K562 (cell line): ENCODE results near the gene PET100. TPM values are rescaled to one million over a fixed set of nuclear protein-coding genes. Genes with fewer than 3 reads are reported as not detected.

ENCODE experiments used
- ATAC-seq: fragments of 200-7000 bp; cut with Tn5 transposase; 3 replicates; pipeline ENCODE4 v1.9.1; 2020; ENCODE audit warnings: moderate library complexity
- BruUV-seq: library from RNA; stranded (reverse); fragments of 400-500 nt; replicated peaks from 2 replicates; lab custom pipeline; 2021; lab: Mats Ljungman, UMichigan
- CTCF ChIA-PET: fragments of 300-600 bp; formaldehyde crosslinking; extraction: SDS; loops from one replicate; lab custom pipeline; 2021; ENCODE audit warnings: low intra/inter-chr PET ratio; lab: Yijun Ruan, JAX
- POLR2A ChIA-PET: fragments of 300-600, 350-650 bp; sonication (Branson Sonifier 250); formaldehyde crosslinking; extraction: SDS; loops from one replicate; lab custom pipeline; 2021; ENCODE audit warnings: antibody characterized with exemption, inconsistent platforms; lab: Yijun Ruan, JAX
- DNase-seq, 4 experiments: peaks; one replicate each; pipeline versions ENCODE4 v3.0.0 to v3.0.0-alpha.2; 2011 to 2018; ENCODE audit warnings: low spot score in 3 of 4, mixed read lengths in 3 of 4; ENCODE audit errors: extremely low read depth in 1 of 4
- FAIRE-seq: peaks from 2 replicates; lab custom pipeline; 2011; peaks lifted over from hg19 to GRCh38; lab: Jason Lieb, UNC
- H2AFZ ChIP-seq: 2 replicates; pipeline ENCODE4 v1.6.0; 2011; ENCODE audit warnings: low read depth, low read length, control low read depth, inconsistent platforms
- H3K27ac ChIP-seq: fragments of 200-600 bp; 3 replicates; pipeline ENCODE4 v1.8.0; 2011; ENCODE audit warnings: low read depth, mild to moderate bottlenecking, control low read depth, inconsistent platforms, low read length, moderate library complexity, mixed read lengths; ENCODE audit errors: extremely low read depth
- H3K27me3 ChIP-seq, 2 experiments: fragments of 300-600 bp in 1 of 2; 2 replicates in 1 of 2; 3 replicates in 1 of 2; pipeline versions ENCODE4 v1.6.0 to v1.8.0; 2011; ENCODE audit warnings: inconsistent platforms in 2 of 2, low read length in 2 of 2, mild to moderate bottlenecking in 1 of 2, mixed read lengths in 1 of 2, moderate library complexity in 1 of 2; ENCODE audit not compliant: control insufficient read depth in 2 of 2, insufficient read depth in 2 of 2
- H3K36me3 ChIP-seq: fragments of 300-600 bp; 3 replicates; pipeline ENCODE4 v1.8.0; 2011; ENCODE audit warnings: mild to moderate bottlenecking, low read length, inconsistent platforms; ENCODE audit not compliant: control insufficient read depth, insufficient read depth
- H3K4me1 ChIP-seq, 2 experiments: fragments of 200-600 bp in 1 of 2; replicated peaks in 1 of 2; 2 replicates in 1 of 2; 3 replicates in 1 of 2; pipeline versions ENCODE4 v1.5.1 to v1.8.0; 2011; ENCODE audit warnings: inconsistent platforms in 2 of 2, low read length in 2 of 2, mild to moderate bottlenecking in 1 of 2, mixed read lengths in 1 of 2, moderate library complexity in 1 of 2; ENCODE audit not compliant: control insufficient read depth in 2 of 2, insufficient read depth in 2 of 2
- H3K4me2 ChIP-seq: 2 replicates; pipeline ENCODE4 v1.6.1; 2011; ENCODE audit warnings: low read length, control low read depth, inconsistent platforms, mixed read lengths; ENCODE audit not compliant: insufficient read depth
- H3K4me3 ChIP-seq: fragments of 200-600 bp; sonication (generic), shearing (Covaris generic); 2 replicates; pipeline ENCODE4 v1.5.1; 2016; ENCODE audit warnings: control low read depth, inconsistent platforms
- H3K79me2 ChIP-seq: fragments of 200-600 bp; 3 replicates; pipeline ENCODE4 v1.8.0; 2011; ENCODE audit warnings: low read length, inconsistent platforms; ENCODE audit not compliant: control insufficient read depth, insufficient read depth
- H3K9ac ChIP-seq, 2 experiments: 2 replicates each; pipeline versions ENCODE4 v1.6.0 to v1.6.1; 2011; ENCODE audit warnings: low read depth in 2 of 2, low read length in 2 of 2, control low read depth in 1 of 2, inconsistent platforms in 1 of 2, mild to moderate bottlenecking in 1 of 2, mixed read lengths in 1 of 2; ENCODE audit not compliant: insufficient read depth in 1 of 2
- H3K9me1 ChIP-seq: one replicate; pipeline ENCODE4 v1.6.0; 2011; ENCODE audit warnings: inconsistent platforms, mild to moderate bottlenecking, low read length, moderate library complexity; ENCODE audit not compliant: control insufficient read depth, insufficient read depth
- H3K9me3 ChIP-seq: replicated peaks from 2 replicates; pipeline ENCODE4 v1.5.1; 2011; ENCODE audit warnings: low read depth, low read length, inconsistent platforms; ENCODE audit not compliant: control insufficient read depth, insufficient read depth
- H4K20me1 ChIP-seq: replicated peaks from 2 replicates; pipeline ENCODE4 v1.6.1; 2011; ENCODE audit warnings: low read length, inconsistent platforms, mixed read lengths; ENCODE audit not compliant: control insufficient read depth, insufficient read depth
- ILK ChIP-seq: fragments of 450-650 bp; IDR thresholded peaks from 2 replicates; pipeline ENCODE4 v1.6.1; 2016; ENCODE audit warnings: missing genetic modification characterization, low read depth, mild to moderate bottlenecking, missing compliant biosample characterization, moderate library complexity, borderline replicate concordance
- NFIC ChIP-seq: fragments of 450-650 bp; IDR thresholded peaks from 2 replicates; pipeline ENCODE4 v1.6.1; 2017; ENCODE audit warnings: mild to moderate bottlenecking, inconsistent platforms
- NFIX ChIP-seq: fragments of 250-450 bp; sonication (Bioruptor Pico); IDR thresholded peaks from 2 replicates; pipeline ENCODE4 v1.4.0; 2020; ENCODE audit warnings: low read depth, mild to moderate bottlenecking, moderate library complexity
- RAD21 ChIP-seq, 2 experiments: fragments of 250-450 bp in 1 of 2; fragments of 450-650 bp in 1 of 2; sonication (Bioruptor Pico) in 1 of 2; formaldehyde crosslinking in 1 of 2; IDR thresholded peaks in 1 of 2; conservative IDR thresholded peaks in 1 of 2; 2 replicates each; pipeline versions ENCODE4 v1.4.0 to v1.8.0; 2020 to 2022; ENCODE audit warnings: mild to moderate bottlenecking in 2 of 2, moderate library complexity in 1 of 2
- SMAD1 ChIP-seq: fragments of 150-350 bp; IDR thresholded peaks from 2 replicates; pipeline ENCODE4 v1.6.1; 2014; ENCODE audit warnings: low read length, low read depth; ENCODE audit not compliant: partially characterized antibody
- SMARCA4 ChIP-seq: fragments of 450-650 bp; IDR thresholded peaks from 2 replicates; pipeline ENCODE4 v1.6.1; 2016
- ZBTB33 ChIP-seq: sonication (generic); formaldehyde crosslinking; IDR thresholded peaks from 2 replicates; pipeline ENCODE4 v1.8.1; 2023; ENCODE audit warnings: mild to moderate bottlenecking, missing genetic modification reagents
- WGBS: fragments of 100-300 bp; shearing (Covaris generic); methylation state at CpG from one replicate; pipeline ENCODE4 v1.1.6; 2016; ENCODE audit warnings: low coverage, mixed read lengths; ENCODE audit not compliant: insufficient coverage; ENCODE audit errors: missing lambda C conversion rate; 5-methylcytosine and 5-hydroxymethylcytosine counted together
- in situ Hi-C: fragments of 300-500 bp; cut with MboI; formaldehyde crosslinking; loops from 4 replicates; pipeline ENCODE4 v1.15.0; 2018; ENCODE audit warnings: inconsistent platforms, mixed read lengths
- intact Hi-C: fragments of 100-400 bp; cut with micrococcal nuclease; formaldehyde crosslinking; loops from 2 replicates; pipeline ENCODE4 v1.14.2; 2022
- polyA plus RNA-seq, 8 experiments: library from polyadenylated mRNA; depleted of rRNA in 4 of 8; stranded (reverse) in 5 of 8; unstranded in 3 of 8; fragments of >200 nt; fragmentation: Nextera tagmentation in 2 of 8; fragmentation: Illumina TruSeq in 1 of 8; extraction: Ambion mirVana in 2 of 8; extraction: Trizol in 1 of 8; gene quantifications; 2 replicates each; pipeline versions ENCODE4 v1.2.1 to v1.2.3, GENCODE V29; 2011 to 2014; ENCODE audit warnings: inconsistent platforms in 1 of 8, missing spikeins in 1 of 8
- total RNA-seq, 7 experiments: library from RNA; depleted of rRNA in 6 of 7; stranded (reverse); fragments of >200 nt in 6 of 7; fragmentation: Illumina TruSeq in 2 of 7; extraction: Trizol in 2 of 7; gene quantifications; 2 replicates each; pipeline versions ENCODE4 v1.2.1 to v1.2.3, GENCODE V29; 2011 to 2021; ENCODE audit warnings: low replicate concordance in 1 of 7

PET100 gene
- total and polyA plus RNA-seq, 9 of the 15 experiments (the other 6 are each of a cell fraction or from before 2014, with no cell fraction given) = 62.3 to 351 (median 98.3) TPM

GRCh38 chr19:7617735-7618134, 11.9 kb upstream of the PET100 start:
- Histone ChIP-seq H3K4me1 (peaks cover 2 to 61% of the 10 kb centered on the region in 2 experiments; a peak in 4 of 5 replicates), H3K4me2 (no peak overlapping the region), H3K27me3 (peaks cover under 1 to 6% of the 10 kb centered on the region in 2 experiments; a peak in 2 of 5 replicates), H4K20me1 (0 out of 2 replicates have a peak, but pooled peaks cover 3% of the 10 kb centered on the region), H3K79me2 (no peaks in the 10 kb centered on the region), H2AFZ (no peak overlapping the region), H3K36me3 (peaks cover 37% of the 10 kb centered on the region; the same call in 2 of the 3 replicates), H3K27ac (no peak overlapping the region), H3K9ac (no peak overlapping the region), H3K9me3 (no peaks in the 10 kb centered on the region), H3K4me3 (no peak overlapping the region), H3K9me1 (no peaks in the 10 kb centered on the region)
- ChIA-PET CTCF (no interaction called here), POLR2A (interaction anchor here (1.4 to 2.7 kb wide), 3 partner anchors 8 to 11 kb away, joined by 4 to 22 read pairs (median 5); partner anchors contain the start of genes PET100 and XAB2)
- in situ Hi-C loops = no loop called here
- intact Hi-C loops = no loop called here
- no peak for ATAC-seq
- WGBS = 87% methylated on average over 20 of the region's 28 CpGs
- TF ChIP-seq ZBTB33 (CRISPR knock-in tag) = peak; percentile 35
- no peak for TF ChIP-seq SMARCA4
- DNase-seq = no peak
- FAIRE-seq = no peak
- BruUV-seq = no TSS peak

DNA sequence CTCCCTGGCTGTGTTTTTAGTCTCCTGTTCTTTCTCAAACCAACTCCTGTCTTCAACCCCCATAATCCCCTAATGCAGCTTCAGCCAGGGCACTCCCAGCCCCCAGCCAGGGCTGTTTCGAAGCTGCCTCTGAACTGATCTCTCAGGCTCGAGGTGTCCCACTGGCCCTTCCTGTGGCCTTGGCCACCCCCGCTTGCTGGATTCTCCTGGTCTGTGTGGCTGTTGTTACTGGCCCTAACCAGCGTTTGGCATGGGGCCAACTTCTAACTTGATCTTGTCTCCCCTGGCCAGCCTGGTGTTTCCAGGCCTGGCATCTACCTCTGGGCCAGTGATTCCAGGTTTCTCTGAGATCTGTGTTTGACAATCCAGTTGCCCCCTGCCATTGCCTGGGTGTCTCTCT, 11.2 kb upstream of the PET100 start:
- ChIA-PET POLR2A (interaction anchor here (1.4 to 2.7 kb wide), 3 partner anchors 8 to 11 kb away, joined by 4 to 22 read pairs (median 5); partner anchors contain the start of genes PET100 and XAB2), CTCF (no interaction called here)
- Histone ChIP-seq H3K9ac (peak overlapping the region in 1 of 2 experiments; percentile 86; a peak in 2 of 4 replicates), H4K20me1 (0 out of 2 replicates have a peak, but pooled peaks cover 3% of the 10 kb centered on the region), H3K9me1 (no peaks in the 10 kb centered on the region), H3K9me3 (no peaks in the 10 kb centered on the region), H3K36me3 (peaks cover 43% of the 10 kb centered on the region; the same call in 2 of the 3 replicates), H3K4me3 (no peak overlapping the region), H3K4me1 (peaks cover 2 to 59% of the 10 kb centered on the region in 2 experiments; a peak in 4 of 5 replicates), H2AFZ (no peak overlapping the region), H3K4me2 (no peak overlapping the region), H3K79me2 (no peaks in the 10 kb centered on the region), H3K27me3 (peaks cover 0 to 6% of the 10 kb centered on the region in 2 experiments; a peak in 1 of 5 replicates), H3K27ac (no peak overlapping the region)
- 31% methylated on average over 4 of the region's 4 CpGs for WGBS
- in situ Hi-C loops (no loop called here), intact Hi-C loops (no loop called here)
- ATAC-seq (peak; percentile 42), DNase-seq (peak in 2 of 4 experiments; percentile 38 to 48), FAIRE-seq (no peak)
- BruUV-seq = no TSS peak
- TF ChIP-seq NFIC = peak; percentile 100
- TF ChIP-seq ILK = no peak
- TF ChIP-seq NFIX (CRISPR knock-in tag) = peak; percentile 90
- TF ChIP-seq RAD21 (CRISPR knock-in tag; conservative IDR thresholded peaks at IDR 0.05 in 1 of 2, IDR thresholded peaks at IDR 0.05 in 1 of 2) = peak in 1 of 2 experiments; percentile 25; a peak in 2 of 4 replicates
- TF ChIP-seq SMAD1 = peak; percentile 59
